ENCODE measurements around the gene ELL3. TPM values are rescaled to one million over a fixed set of nuclear protein-coding genes. Genes with fewer than 3 reads are reported as not detected.
"Not testable (repeated sequence)": the region's sequence is repeated elsewhere in the genome, so short reads cannot be mapped to it uniquely, and the experiment has no call there.

The ELL3 gene
- total RNA-seq, 4 donors from 2014 or later = 34.7 to 84.1 (median 73.2) TPM

DNA sequence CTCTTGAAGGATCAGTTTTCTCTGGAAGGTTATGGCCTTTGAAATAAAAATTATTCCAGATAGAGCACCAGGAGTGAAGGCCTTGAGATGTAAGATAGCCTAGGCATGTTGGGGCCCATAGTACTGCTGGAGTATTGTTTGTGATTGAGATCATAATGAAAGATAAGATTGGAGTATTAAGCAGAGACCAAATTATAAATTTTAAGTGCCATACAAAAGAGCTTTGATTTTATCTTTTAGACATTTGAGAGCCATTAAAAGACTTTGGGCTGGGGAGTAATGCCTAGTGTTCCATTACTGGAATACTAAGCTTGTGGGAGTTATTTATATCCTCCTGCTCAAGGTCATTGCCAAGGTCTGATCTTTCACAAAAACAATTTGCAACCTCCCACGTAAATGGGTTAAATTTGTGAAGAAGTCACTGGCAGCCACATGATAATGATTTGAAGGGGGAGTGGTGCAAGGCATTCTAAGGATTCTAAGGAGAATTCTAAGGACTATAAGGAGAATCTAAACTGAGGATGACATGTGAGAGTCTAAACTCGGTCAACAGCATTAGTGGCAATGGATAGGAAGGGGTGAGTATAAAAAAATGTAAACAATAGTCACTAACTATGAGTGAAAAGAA is 12.8 kb downstream of the ELL3 start:
- no peak for DNase-seq
- no peak overlapping the region for H3K4me3 ChIP-seq
- no peak overlapping the region for H3K27ac ChIP-seq
- no peak for TF ChIP-seq POLR2A (IDR thresholded peaks at IDR 0.05)
- TF ChIP-seq, protein P1, sequence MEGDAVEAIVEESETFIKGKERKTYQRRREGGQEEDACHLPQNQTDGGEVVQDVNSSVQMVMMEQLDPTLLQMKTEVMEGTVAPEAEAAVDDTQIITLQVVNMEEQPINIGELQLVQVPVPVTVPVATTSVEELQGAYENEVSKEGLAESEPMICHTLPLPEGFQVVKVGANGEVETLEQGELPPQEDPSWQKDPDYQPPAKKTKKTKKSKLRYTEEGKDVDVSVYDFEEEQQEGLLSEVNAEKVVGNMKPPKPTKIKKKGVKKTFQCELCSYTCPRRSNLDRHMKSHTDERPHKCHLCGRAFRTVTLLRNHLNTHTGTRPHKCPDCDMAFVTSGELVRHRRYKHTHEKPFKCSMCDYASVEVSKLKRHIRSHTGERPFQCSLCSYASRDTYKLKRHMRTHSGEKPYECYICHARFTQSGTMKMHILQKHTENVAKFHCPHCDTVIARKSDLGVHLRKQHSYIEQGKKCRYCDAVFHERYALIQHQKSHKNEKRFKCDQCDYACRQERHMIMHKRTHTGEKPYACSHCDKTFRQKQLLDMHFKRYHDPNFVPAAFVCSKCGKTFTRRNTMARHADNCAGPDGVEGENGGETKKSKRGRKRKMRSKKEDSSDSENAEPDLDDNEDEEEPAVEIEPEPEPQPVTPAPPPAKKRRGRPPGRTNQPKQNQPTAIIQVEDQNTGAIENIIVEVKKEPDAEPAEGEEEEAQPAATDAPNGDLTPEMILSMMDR (IDR thresholded peaks at IDR 0.05) = no peak
- no peaks in the 10 kb centered on the region for H3K9me3 ChIP-seq
- peaks cover 4 to 98% (median 8%) of the 10 kb centered on the region in 3 donors for H3K36me3 ChIP-seq
- H3K4me1 ChIP-seq = no peaks in the 10 kb centered on the region
- H3K27me3 ChIP-seq = no peaks in the 10 kb centered on the region

DNA sequence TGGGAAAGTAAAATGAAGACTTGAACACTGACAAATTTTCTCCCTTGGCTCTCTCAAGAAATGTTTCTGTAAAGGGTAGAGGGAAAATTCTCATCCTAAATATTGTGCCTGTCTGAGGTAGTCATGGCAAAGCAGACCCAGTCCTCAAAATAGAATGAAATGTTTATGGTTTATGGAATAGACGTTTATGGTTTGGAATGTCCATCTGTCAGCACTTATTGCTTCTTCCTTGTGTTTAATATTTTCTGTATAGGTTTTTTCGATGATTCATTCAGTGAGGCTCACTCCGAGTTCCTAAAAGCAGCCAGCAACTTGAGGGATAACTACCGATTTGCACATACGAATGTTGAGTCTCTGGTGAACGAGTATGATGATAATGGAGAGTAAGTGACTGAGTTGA is 13.9 kb downstream of the ELL3 start:
- Histone ChIP-seq H3K9me3 (no peaks in the 10 kb centered on the region), H3K36me3 (peaks cover 4 to 98% (median 8%) of the 10 kb centered on the region in 3 donors), H3K27me3 (no peaks in the 10 kb centered on the region), H3K4me1 (no peaks in the 10 kb centered on the region), H3K4me3 (no peak overlapping the region), H3K27ac (no peak overlapping the region)
- DNase-seq = no peak
- no peak for TF ChIP-seq POLR2A (IDR thresholded peaks at IDR 0.05)
- TF ChIP-seq, protein P1 (IDR thresholded peaks at IDR 0.05) = no peak

DNA sequence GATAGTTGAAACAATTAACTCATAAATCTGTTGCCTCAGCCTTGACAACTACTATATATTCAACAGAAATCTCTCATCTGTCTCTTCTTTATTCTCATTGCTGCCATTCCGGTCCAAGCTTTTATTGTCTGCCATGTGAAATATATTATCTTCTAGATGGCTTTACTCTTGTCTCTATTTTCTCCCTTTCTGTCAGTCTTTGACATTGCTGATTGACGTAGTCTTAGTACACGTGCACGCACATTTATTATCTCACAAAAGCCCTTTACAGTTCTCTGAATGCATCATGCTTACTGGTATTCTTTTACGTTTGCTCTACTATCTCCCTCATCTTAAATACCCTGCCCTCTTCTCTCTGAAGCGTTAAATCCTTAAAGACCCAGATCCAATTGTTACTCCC is 24.9 kb downstream of the ELL3 start:
- H3K36me3 ChIP-seq = peaks cover 0 to 35% (median 0%) of the 10 kb centered on the region in 3 donors

DNA sequence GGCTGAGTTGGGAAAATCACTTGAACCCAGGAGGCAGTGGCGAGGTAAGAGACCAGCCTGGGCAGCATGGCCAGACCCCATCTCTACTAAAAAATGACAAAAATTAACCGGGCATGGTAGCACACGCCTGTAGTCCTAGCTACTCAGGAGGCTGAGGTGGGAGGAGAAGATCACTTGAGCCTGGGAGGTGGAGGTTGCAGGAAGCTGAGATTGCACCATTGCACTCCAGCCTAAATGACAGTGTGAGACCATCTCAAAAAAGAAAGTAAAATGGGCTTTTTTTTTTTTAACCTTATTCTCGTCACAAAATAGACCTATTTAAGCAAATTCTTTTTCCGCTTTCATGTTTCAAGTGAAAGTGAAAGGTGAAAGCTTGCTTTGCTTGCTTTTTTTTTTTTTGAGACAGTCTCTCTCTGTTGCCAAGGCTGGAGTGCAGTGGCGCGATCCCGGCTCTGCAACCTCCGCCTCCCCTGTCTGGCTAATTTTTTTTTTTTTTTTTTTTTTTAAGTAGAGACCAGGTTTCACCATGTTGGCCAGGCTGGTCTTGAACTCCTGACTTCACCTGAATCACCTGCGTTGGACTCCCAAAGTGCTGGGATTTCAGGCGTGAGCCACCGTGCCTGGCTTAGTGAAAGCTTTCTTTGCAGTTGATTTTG is 26.9 kb downstream of the ELL3 start:
- Histone ChIP-seq H3K36me3 (peaks cover 0 to 18% (median 0%) of the 10 kb centered on the region in 3 donors), H3K27ac (peak overlapping the region; percentile 24 to 79 (median 28)), H3K27me3 (no peaks in the 10 kb centered on the region), H3K4me3 (peak overlapping the region; percentile 11 to 42 (median 28)), H3K4me1 (peaks cover 0 to 39% (median 19%) of the 10 kb centered on the region in 4 donors), H3K9me3 (no peaks in the 10 kb centered on the region)
- TF ChIP-seq, protein P1 (IDR thresholded peaks at IDR 0.05) = no peak
- no peak for TF ChIP-seq POLR2A (IDR thresholded peaks at IDR 0.05)
- DNase-seq = peak in 2 of 3 donors; percentile 45 to 61

More for the DNA sequence above, 24.9 kb downstream of the ELL3 start:
- Histone ChIP-seq H3K27me3 (no peaks in the 10 kb centered on the region), H3K4me3 (no peak overlapping the region), H3K4me1 (peaks cover 0 to 39% (median 19%) of the 10 kb centered on the region in 4 donors), H3K9me3 (no peaks in the 10 kb centered on the region), H3K27ac (no peak overlapping the region)
- TF ChIP-seq POLR2A (IDR thresholded peaks at IDR 0.05) = no peak
- TF ChIP-seq, protein P1 (IDR thresholded peaks at IDR 0.05) = no peak
- no peak for DNase-seq

DNA sequence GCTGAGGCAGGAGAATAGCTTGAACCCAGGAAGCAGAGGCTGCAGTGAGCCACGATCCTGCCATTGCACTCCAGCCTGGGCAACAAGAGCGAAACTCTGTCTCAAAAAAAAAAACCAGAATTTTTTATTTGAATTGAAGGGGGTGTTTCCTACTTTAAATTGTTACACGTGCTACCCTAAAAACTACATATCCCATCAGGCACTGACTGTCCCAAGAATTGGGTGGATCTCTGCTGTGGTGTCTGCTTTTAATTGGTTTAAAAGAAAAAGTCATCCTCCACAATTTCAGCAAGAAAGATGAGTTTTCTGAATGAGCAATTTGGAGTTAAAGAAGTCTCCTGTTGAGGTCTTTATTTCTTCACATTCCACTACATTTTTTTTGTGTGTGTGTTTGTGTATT is 28.4 kb downstream of the ELL3 start:
- DNase-seq = no peak
- Histone ChIP-seq H3K36me3 (peaks cover 0 to 5% (median 0%) of the 10 kb centered on the region in 3 donors), H3K27me3 (no peaks in the 10 kb centered on the region), H3K4me1 (peaks cover 0 to 39% (median 19%) of the 10 kb centered on the region in 4 donors), H3K4me3 (peak overlapping the region in 2 of 4 donors; percentile 62 to 70), H3K9me3 (no peaks in the 10 kb centered on the region), H3K27ac (peak overlapping the region in 2 of 4 donors; percentile 12 to 97)
- TF ChIP-seq, protein P1 (IDR thresholded peaks at IDR 0.05) = no peak
- no peak for TF ChIP-seq POLR2A (IDR thresholded peaks at IDR 0.05)

DNA sequence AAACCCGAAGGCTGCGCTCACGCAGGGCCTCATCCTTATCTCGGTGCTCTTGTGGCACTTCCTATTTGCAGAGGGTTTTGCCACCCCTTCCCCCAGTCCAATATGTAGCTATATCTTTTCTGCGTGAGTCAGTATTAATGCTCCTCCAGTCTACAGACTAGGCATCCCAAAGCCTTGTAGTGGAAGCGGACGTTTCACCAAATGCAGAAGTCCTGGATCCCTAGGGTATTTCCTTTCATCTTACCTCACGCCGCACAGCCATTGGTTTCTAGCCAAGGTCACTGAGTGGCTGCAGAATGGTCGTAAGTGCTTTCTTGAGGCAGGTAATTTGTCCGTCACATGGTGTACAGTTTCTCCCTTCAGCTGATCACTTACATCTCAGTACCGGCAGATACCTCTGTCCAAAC is 29.9 kb downstream of the ELL3 start:
- DNase-seq = peak in 2 of 3 donors; percentile 37 to 54
- not testable (repeated sequence) for H3K36me3 ChIP-seq

More for the DNA sequence above, 29.9 kb downstream of the ELL3 start:
- peak overlapping the region; percentile 91 to 97 (median 96) for H3K27ac ChIP-seq
- H3K4me1 ChIP-seq = peaks cover 0 to 39% (median 19%) of the 10 kb centered on the region in 4 donors
- H3K4me3 ChIP-seq = peak overlapping the region; percentile 61 to 70 (median 66)
- H3K27me3 ChIP-seq, H3K9me3 ChIP-seq: not testable (repeated sequence)
